Globus pallidus (tissue), 1 donor: Measurements from ENCODE around the gene AJAP1.

Experiments
- DNase-seq: peaks from one replicate; pipeline ENCODE4 v3.0.0-alpha.2; 2015; ENCODE audit warnings: low spot score

The AJAP1 gene

DNA sequence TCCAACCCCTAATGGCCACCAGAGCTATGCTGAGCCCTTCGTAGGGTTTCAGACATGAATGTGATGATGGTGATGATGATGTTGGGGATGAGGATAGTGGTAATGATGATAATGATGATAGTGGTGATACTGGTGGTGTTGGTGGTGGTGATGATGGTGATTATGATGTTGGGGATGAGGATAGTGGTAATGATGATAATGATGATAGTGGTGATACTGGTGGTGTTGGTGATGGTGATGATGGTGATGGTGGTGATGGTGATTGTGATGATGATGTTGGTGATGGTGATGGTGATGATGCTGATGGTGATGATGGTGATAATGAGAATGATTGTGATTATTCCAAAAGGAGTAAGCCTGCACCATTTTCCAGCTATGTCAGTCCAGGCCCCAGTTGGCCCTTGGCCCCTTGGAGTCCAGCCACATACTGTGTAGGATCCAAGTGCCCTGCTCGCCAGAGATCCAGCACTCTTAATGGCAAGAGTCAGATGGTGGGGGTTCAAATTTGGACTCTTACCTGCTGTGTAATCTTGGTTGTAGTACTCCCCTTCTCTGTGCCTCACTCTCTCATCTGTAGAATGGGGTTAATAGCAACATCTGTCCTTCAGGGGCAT lies 28.3 kb downstream of the AJAP1 start:
- no peak for DNase-seq

DNA sequence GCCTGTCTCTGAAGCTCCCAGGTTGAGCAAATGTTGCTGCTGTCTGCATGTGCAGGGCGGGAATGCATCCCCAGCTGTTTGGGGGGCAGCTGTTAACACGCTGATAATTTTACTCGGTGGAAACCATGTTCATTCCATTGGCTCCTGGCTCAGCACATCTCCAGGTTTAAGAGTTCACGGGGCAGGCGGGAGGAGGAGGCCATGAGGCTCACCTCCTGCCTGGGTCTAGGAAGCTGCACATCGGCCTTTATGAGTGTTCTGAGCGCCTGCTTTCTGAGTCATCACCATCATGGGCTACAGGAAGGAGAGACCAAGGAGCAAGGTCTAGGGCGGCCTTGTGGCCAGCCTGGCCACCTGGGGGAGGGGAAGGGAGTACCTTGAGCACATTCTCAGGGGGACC lies 29.7 kb downstream of the AJAP1 start:
- DNase-seq = no peak

DNA sequence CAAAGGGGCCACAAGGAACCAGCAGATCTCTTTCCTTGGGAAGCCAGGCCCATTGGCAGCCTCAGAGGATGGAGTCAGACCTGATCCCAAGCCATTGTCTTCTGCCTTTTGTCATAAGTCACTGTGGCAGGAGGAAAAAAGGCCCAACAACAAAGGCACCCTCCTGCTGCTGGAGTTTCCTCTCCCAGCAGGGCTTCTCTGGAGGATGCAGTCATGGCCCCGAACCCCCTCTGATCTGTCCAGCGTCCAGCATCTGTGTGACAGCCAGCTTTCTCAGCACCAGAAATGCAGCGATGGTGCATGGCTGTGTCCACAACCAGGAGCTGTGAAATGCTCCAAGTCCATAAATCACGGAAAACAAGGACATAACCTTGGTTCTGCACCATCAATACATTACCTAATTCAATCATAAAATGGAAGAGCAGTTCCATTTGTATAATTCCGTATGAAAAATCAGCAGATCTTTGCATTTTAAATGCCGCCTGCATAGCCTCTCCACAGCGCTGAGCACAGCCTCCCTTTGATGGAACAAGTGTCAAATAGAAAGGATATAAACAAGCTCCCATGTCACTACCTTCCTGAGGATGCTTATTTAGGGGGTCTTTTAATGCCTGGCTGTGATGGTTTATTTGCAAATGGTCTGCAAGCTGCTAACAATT lies 30.6 kb downstream of the AJAP1 start:
- no peak for DNase-seq

DNA sequence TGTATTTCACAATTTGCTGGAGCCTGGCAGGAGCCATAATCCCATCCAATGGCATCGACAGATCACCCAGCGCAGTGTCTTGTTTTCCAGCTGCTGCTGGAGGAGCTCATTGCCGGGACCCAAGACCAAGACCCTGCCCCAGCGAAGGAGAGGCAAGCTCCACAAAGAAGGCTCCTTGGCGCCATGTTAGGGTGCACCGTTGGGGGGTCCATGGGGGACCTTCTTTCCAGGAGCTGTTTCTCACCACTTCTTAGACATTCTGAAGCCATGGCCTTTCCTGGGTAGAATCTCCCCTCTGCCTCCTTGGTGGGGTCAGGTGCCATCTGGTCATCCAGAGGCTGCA lies 31.1 kb downstream of the AJAP1 start:
- DNase-seq = no peak

DNA sequence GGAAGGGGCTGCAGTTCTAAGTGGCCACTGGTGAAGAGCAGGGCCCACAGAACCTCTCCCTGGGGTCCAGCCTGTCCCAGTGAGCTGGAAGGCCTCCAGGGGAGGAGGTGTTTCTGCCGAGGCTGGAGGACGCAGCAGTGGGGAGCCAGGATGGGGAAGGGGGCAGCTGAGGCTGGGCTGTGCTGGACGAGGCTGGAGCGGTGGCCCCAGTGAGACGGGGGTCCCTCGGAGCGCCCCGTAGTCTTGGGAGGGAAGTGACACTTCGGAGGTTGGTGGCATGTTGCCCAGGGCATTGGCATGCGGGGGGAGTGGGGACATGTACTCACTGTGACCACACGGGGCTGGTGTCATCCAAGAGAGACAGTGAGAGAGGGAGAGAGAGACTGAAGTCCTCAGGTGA lies 33.5 kb downstream of the AJAP1 start:
- DNase-seq = no peak

DNA sequence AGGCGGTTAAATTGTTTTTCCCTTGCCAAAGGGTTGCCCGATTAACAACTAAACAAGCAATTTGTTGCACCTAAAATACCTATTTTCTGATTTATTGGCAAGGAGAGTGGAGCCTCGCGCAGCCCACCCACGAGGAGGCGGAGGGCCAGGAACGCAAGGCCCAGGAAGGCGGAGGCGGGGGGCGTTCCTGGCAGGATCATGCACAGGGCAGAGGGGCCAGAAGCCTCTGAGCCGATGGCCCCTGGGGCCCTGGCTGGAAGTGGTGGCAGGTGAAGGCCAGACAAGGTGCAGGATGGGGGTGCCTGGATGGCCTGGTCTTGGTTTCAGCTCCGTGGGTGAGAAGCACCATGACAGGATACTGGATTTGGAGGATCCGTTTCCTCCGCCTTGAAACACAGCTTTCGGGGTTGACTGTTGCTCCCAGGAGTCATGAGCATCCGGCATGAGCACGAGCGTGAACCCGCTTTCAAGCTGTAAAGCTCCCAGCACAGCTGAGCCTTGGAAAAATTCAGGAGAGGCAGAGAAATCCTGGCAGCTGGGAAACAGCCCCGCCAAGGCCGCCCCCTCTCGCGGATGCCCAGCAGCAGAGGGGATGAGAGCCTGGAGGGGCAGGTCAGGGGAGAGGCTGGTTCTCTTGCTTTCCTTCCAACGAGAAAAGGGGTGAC lies 35.0 kb downstream of the AJAP1 start:
- DNase-seq = no peak

DNA sequence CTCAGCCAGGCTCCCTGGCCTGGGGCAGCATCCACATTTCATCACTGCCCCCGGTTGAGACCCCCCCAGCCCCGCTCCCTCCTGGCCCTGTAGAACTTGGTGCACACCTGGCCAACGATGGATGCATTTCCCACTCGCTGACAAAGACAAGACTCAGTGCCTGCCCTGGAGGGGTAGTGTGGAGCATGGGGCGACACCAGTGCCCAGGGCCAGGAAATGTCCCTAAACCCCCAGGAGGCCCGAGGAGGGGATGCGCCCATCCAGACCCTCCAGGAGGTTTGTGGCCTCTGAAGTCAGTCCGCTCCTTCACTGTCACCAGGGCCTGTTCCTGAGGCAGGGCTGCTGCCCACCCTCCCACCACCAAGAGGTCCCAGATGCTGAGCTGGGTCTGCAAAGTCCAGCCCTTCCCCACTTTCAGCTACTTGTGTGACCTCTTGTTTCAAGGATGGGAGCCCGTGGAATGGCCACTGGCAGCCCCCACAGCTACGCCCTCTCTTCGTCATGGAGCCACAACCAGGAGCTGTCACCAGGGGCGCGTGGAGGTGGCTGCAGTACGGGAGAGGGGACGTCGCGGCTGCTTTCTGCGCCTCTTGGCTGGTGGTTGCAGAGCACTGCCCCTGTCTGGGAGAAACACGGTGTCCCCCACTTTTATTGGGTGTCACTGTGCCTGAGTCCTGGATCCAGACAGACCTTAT lies 35.7 kb downstream of the AJAP1 start:
- no peak for DNase-seq

DNA sequence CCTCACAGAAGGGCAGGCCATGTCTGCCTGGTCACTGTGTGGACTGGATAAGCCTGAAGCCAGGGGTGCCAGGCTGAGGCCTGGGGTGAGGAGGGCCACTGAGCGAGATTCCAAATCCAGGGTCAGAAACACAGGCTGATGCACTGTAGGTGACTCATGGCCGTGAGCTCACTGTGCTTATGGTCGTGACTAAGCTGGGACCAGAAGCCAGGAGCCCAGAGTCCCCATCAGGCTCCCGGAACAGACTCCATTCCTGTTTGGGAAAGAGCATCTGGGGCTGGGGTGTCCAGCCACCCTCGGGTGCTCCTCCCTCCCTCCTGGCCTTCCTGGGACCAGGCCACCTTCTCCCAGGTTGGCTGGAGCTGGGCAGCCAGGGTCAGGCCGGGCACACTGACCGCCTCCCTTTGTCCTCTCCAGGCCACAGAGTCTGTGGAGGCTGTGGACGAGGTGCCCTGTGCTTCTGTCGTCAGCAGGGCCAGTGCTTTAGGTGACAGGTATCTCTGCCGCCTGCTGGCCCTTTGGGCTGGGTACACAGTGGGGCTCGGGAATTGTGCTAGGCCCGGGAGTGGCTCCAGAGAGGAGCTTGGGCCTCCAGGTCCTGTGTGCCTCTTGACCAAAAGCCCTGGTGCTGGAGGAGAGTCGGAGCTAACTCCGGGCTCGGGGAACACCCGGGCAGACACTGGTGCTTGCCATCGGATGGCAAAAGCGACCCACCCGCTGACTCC lies 36.7 kb downstream of the AJAP1 start:
- DNase-seq = no peak

DNA sequence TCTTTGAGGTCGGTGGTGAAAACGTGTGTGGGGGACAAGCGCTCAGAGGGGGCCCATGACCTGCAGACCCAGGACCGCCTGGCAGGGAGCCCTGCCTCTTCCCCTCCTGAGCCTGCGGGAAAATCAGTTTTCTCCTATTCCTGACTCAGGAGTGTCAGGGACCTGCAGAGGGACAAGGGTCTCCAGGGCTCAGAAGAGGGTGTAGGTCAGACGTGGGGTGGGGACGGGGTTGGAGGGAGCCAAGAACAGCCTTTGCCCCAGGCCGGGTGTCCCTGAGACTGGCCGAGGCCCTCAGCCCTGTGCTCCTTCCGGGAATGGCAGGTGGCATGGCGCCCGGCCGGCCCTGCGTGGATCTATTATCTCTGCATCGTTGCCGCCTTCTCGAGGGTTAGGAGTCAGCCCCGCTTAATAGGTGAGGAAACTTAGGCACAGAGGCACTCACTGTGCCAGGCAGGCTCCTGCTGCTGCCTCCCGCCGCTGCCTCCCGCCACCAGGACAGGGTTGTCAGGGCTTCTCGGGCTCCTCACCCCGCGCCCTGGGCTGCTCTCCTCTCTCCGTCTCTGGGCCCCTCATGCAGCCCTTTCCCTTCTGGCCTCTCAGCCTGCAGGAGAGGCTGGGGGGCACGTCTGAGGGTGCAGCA lies 37.5 kb downstream of the AJAP1 start:
- no peak for DNase-seq

DNA sequence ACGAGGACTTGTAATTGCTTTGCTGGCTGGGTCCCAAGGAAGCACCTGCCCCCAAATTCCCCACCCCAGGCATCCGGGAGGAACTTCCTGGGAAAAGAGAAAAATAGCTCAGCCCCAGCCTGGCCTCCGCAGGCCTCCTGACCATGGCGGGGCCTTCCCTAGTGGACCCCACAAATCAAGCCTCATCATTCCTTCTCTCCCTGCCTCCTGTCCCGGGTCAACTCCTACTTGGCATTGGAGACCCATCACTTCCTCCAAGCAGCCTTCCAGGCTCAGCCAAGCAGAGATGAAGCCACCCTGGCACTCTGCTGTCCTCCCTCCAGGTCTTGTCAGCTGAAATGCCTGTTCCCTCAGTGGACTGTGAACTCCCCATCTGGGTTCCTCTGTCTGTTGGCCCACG lies 38.0 kb downstream of the AJAP1 start:
- DNase-seq = no peak

DNA sequence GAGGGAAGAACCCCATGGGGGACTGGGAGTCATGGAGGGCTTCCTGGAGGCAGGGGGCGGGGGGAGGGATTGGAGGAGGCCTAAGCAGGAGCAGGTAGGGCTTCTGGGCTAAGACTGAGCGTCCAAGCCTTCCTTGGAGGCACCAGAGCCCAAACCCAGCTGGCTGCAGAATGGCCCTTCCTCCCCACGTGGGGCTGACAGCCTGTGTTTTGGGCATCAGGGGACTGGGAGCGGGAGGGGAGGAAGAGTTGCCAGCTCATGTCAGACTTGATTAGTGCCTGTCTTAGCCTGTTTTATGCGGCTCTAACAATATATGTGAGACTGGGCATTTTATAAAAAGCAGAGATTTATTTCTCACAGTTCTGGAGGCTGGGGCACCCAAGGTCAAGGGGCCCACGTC lies 38.9 kb downstream of the AJAP1 start:
- DNase-seq = no peak

DNA sequence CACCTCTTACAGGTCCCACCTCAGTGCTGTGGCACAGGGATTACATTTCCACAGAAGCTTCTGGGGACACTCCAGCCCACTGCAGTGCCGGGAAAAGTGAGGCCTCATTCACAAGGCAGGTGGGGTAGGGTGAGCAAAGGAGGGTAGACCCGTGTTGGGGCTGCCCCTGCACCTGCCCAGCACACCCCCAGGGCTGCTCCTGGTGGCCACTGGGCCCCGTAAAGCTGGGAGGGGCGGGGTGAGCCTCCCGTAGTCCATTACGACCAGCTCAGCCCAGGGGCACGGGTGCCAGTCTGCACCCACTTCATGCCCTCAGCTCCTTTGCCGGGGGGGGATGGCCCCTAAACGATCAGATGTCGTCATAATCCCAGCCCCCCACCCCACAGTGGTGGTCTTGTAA lies 39.5 kb downstream of the AJAP1 start:
- DNase-seq = no peak

DNA sequence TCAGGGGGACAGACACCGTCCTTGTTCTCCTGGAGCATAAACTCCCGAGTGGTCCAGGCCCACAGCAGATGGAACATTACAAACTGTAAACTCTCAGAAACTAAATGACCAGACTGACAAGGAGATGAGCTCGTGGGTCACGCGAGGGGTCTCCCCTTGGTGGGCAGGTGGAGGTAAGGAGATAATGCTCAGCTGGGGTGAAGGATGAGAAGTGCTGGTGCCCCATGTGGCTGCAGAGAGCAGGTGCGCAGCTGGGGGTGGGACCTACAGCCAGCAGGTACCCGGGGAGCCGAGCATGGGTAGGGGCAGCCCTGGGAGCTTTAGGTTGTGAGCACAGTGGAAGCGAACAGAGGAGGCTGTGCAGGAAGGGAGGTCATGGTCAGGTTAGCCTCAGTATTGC lies 40.1 kb downstream of the AJAP1 start:
- no peak for DNase-seq

DNA sequence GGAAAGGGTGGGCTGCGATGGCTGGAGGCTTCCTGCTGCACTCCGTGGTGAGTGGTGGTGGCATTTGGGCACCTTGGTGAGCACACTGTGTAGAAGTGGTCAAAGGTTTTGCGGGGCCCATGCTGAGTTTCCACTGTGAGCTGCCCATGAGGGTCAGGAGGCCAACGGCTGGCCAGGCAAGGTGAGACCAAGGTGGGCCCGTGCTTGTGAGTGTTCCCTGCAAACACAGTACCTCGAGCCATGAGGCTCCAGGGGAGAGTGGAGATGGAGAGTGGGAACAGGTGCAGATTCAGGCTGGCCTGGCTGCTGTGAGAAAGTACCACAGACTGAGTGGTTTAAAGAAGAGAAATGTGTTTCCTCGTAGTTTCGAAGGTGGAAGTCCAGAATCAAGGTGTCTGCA lies 40.8 kb downstream of the AJAP1 start:
- no peak for DNase-seq

DNA sequence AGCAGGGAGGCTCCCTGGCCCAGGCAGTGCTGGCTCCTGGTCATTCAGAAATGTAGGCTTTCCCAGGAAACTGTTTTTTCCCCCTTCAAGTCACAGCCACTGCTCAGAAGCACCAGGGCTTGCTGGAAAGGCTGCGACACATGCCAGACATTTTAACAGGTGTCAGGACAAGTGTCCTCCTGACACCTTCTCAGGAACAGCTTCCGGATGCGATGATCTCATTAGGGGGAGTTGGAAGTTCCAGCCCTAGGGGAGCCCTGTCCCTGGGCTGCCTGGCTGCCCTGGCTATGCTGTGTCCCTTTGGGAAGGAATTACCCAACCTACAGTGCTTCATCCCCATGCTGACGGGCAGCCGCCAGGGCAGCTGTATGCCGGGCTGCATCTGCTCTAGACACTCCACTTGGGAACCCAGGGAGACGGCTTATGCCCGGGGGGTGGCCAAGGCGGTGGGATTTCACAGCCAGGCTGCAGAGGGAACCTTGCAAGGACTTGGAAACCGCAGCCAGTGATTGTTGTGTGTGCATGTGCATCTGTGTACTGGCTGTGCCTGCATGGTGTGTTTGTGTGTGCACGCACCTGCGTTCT lies 41.8 kb downstream of the AJAP1 start:
- DNase-seq = no peak

DNA sequence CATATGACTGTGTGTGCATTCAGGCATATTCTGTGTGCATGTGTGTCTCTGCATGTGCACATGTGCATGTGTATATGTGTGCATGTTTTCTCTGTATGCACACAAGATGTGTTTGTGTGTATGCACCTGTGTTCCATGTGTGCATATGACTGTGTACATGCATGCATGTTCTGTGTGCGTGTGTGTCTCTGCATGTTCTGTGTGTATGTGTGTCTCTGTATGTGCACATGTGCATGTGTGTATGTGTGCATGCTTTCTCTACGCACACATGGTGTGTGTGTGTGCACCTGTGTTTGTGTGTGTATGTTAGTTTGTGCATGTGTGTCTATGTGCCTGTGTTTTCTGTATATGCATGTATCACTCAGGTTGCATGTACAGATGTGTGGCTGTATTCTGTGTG lies 42.3 kb downstream of the AJAP1 start:
- no peak for DNase-seq

DNA sequence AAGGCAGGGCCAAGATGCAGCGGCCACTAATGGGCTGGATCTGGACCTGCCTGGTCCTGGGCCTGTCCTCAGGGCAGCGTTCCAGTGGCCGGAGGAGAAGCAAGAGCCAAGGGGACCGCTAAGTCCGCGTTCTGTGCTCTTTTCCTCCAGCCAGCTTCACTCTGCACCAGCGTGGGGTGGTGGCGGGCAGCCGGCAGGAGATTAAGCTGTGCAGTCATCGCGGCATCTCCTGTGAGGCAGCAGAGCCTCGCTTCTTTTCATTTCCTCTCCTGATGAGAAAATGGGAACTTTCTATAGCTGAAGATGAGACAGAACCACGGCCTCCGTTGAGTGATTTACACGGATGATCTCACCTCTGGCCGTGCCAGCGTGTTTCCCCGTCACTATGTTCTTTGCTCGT lies 43.4 kb downstream of the AJAP1 start:
- DNase-seq = no peak

DNA sequence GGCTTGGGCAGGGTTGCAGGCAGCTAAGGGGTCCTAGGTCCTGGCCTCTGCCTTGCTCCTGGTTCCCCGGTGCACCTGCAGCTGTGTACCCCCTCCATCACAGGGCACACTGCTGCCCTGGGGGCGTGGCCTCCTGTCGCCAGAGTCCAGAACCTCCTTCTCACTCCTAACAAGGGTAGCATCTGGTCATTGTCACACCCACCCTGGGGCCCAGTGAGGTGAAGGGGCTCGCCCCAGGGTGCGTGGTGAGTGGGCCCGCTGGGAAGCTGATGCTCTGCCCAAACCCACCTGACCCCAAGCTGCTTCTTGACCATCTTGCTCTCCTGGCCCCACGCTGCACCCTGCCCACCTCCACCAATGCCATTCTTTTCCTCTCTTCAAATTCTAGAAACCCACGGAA lies 44.5 kb downstream of the AJAP1 start:
- DNase-seq = no peak

DNA sequence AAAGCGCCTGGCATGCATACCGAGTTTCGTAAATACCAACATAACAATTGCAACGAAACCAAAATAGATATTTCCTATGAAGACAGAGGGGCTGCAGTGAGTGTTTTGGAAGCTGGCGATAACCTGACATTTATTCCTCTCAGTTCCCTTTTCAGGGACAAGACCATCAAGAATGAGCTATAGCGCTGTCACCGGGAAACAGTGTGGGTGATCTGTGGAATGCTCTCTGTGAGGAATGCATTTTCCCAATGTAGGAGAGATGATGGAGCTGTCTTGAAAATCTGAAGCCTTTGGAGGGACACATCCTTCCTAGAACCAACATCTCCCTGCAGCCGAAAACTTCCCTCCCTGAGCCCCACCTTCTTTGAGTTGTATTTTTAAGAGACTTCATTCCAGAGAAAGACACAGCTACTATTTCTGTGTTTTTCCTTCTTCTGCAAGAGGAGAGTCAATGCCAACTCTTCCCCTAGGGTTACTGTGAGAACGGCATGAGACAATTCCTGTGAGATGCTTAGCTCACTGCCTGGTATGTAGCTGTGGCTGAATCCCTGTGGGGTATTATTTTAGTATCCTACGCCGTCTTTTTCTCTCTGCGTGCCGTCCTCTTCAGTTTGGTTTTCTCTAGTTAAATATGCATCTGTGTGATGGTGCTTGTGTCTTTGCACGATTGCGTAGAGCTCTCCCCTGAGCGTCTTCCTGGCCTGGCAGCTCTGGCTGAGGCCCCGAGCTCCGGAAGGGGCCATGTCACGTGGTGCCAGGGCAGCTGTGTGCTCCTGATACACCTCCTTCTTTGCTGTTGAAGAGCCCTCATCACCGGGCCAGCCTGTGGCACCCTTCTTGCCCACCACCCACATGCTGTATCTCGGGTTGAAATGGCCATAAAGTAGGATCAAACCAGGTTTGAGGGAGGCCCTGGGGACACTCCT lies 45.2 kb downstream of the AJAP1 start:
- DNase-seq = no peak

DNA sequence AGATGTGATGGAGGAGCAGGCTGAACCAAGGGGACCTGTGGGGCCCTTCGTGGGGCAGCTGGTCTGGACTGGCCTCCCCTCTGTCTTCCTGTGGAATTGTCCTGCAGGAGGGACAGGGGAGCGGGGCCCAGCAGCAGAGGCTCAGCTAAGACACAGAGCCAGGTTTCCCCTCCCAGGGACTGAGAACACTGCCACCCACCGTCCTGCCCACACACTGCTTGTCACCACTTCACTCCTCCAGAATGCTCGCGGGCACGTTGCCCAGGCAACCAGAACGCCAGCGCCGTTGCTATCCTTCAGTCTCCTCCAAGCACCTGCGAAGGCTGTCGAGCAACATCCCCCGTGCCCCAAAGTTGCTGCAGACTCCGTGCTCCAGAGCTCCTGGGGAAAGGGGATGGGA lies 46.4 kb downstream of the AJAP1 start:
- peak; percentile 85 for DNase-seq

DNA sequence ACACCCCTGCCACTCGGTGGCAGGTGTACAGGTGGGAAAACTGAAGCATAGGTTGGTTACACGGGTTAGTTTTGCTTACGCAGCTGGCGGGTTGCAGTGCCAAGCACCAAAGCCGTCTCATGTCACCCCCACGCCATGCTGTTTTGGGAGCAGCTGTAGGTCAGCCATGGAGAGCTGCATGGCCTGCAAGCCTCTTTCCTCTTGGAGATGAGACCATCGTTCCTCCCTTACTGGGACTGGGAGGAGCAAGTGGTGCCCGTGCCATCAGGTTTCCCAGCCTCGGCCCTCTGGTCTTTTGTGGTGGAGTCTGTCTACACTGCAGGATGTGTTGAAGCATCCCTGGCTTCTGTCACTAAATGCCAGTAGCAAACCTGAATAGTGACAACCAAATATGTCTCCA lies 46.9 kb downstream of the AJAP1 start:
- no peak for DNase-seq
